GM19043 (cell line): ENCODE measurements around the gene ETS1.

ENCODE experiments used
- ATAC-seq: cut with Tn5 transposase; IDR thresholded peaks from one replicate; pipeline ENCODE4 v1.9.1; 2021; ENCODE audit warnings: low read depth; ENCODE audit not compliant: unreplicated experiment

Gene ETS1

DNA sequence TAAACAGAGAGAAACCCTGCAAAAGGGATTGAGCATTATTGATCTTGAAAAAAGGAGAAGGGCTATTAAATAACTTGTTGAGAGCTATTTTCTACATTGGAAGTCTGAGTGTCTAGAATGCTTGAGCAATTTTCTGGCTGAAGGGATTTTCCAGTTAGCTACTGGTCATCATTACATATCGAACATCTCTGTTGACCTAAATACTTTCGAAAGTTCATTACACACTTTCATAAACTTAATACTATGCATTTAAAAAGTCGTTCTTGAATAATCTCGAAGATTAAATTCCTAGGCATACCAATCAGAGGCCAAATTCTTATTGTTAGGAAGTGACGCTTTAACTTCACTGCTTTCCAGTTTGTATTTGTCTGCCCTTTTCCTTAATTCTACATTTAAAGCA, 13.7 kb downstream of the ETS1 start:
- no peak for ATAC-seq

DNA sequence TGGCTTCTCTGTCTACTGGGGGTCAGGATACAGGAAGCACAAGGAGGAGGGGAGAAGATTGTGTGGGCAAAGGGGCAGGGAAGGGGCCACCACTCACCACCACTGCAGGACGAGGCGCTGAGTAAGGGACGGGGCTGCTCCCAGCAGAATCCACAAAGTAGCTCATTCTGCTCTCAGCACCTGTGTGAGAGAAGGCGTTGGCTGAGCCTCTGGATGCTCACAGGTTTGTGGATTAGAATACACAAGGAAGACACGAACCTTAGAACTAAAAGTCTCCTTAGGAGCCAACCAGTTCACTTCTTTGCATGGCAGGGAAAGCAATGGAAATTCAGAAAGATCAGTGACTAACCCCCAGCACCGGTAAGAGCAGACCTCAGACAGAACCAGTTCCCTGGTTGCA, 14.4 kb downstream of the ETS1 start:
- no peak for ATAC-seq

DNA sequence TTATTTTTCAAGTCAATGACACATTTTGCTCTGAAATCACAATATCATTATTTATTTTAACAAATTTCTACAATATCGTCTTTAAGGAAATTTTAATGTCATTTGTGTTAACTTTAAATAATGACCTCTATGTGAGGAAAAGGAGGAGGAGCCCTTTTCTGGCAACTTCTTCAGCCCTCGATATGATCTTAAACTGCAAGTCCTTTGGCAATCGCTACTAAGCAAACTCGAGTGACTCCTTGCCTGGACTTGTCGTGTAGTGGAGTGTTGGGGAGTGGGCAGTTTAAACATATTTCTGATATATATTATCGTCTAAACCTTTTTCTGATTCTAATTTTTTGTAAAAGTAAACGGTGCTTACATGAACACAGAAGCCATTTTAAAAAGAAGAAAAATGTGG, 16.7 kb downstream of the ETS1 start:
- no peak for ATAC-seq

DNA sequence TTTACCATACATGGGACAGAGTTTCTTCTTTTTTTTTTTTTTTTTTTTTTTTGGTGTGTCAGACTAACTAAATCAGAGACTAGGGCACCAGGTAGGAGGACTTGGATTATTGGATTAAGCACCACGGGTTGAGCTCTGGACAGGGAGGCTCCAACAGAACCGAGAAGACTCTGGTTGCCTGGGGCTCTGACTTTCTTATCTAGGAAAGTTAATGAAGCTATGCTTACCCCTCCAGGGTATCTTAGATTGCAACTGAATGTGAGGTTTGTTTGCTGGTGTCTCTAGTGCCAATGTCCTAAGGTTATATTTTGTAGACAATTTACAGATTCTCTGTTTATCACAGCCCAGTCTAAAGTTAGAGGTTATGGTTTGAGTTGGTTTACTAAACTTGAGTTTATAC, 18.1 kb downstream of the ETS1 start:
- no peak for ATAC-seq

DNA sequence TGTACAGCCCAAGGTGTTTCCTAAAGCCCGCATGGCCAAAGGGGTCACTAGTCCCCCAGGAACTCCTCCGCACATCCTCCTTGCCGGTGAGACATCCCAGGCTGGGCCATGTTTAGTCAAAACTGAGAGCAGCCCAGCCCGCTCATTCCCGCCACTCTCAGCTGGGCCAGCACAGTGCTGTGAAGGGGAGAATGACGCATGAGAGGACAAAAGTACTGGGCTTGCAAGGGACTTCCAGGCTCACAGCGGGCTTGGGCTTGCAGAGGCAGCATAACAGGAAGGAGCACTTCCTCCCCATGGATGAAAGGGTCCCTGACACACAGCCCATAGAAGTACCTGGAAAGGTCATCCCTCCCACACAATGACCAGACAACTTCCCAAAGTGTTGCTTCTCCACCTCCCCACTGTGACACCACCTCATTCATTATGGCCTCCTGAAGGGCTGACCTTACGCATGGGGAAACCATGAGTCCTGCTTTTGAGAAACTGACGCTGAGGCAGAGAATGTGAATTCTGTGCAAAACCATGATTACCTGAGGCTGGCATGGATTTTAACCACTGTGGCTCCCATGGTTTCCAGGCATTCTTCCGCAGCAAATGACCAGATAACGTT, 19.1 kb downstream of the ETS1 start:
- ATAC-seq, result no peak

DNA sequence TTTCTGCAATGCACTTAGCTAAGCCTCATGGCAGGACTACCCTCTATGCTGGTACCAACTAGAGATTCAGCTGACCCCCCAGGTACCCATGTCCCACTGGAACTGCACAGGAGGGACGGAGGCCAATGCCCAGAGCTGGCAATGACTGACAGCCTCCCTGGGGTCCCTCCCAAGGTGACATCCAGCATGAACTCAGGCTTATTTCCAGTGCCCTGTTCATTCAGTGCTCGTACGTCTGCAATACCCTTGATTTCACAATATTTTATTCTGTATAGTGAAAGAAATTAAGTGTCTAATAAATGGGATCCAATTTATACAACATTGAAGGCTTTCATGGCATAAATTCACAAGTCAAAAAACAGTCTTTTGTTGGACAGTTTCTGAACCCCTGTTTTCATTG, 20.2 kb downstream of the ETS1 start:
- no peak for ATAC-seq

DNA sequence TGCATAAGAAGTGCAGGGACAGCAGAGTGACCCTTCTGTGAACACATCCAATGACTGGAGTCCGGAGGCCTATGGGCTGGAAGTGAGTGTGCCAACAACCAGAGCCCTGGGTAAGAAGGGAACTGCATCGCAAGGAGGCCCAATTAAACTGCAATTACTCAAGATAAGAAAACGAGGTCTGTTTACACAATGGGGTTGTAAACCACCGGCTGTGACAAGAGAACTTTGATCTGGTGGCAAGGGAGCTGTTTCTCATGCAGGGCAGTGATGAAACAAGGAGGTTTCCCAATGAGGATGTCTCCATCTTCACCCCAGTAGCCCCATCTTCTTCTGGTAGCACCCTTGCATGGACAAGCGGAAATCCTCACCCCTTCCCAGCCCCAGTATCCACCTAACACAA, 21.5 kb downstream of the ETS1 start:
- no peak for ATAC-seq

DNA sequence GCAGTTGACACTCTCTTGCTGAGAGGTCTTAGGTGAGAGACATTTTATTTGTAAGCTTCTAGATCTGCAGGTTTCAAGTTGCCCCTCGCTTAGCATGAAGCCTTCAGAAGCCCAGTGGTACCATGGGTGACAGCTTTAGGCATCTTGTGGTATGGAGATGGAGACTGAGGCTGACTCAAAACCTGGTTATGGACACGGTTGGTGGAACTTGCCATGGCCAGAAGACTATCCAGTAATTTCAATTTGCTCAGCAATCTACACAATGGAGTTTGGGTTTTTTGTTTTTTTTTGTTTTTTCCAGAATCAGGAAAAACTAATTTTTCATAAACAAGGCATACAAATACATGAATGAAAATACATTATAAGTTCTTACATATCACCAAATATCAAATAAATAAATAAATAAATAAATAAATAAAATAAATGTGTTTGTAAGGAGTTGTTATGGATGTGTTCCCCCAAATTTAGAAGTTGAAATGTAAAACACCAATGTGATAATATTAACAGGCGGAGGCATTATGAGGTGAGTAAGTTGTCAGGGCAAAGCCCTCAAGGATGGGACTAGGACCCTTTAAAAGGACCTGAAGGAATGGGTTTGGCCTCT, 22.6 kb downstream of the ETS1 start:
- ATAC-seq, result no peak

DNA sequence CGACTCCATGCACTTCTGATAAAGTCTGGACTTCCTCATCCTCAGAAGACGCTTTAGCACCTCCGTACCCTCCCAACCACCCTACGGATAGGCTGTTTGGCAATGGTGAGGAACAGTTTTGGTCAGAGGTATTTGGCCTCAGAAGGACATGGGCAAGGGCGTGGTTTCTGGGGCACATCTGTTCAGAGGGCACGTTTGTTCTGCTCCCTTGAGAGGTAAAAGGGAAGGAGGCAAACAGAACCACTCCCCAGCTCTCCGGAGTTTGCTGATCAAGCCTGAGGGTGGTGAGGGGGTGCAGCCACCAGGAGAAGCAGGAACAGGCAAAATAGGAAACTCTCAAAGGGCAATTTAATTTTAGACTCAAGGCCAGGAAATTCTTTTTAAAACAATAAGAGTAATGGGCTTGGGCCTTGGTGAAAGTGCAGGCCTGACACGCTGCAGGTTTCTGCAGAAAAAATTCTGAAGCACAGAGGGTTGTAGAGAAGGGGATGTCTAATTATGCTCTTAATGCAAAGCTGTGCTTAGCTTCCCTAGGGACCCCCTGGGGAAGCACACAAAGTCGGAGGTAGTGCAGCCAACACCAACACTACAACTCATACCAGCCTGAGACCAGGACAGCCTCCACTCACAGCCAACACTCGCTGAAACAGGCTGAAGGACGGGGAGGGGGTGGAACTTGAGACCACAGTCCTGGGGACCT, 23.3 kb downstream of the ETS1 start:
- no peak for ATAC-seq

DNA sequence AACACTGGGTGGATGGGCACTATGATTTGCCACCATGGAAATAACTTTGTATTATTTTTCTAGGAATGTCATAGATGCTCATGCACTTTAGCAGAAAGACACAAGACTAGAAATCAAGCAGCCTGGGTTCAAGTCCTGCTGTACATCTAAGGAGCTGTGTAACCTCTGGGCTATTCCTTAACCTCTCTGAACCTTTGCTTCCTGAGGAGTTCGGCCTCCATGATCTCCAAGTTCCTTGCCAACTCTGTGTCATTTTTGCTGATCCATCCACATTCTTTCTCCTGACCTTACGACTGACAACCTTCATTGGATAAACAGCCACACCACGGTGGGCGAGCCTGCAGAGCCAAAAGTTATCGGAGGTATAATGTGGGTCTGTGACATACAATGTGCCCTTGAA, 24.1 kb downstream of the ETS1 start:
- ATAC-seq, result no peak

DNA sequence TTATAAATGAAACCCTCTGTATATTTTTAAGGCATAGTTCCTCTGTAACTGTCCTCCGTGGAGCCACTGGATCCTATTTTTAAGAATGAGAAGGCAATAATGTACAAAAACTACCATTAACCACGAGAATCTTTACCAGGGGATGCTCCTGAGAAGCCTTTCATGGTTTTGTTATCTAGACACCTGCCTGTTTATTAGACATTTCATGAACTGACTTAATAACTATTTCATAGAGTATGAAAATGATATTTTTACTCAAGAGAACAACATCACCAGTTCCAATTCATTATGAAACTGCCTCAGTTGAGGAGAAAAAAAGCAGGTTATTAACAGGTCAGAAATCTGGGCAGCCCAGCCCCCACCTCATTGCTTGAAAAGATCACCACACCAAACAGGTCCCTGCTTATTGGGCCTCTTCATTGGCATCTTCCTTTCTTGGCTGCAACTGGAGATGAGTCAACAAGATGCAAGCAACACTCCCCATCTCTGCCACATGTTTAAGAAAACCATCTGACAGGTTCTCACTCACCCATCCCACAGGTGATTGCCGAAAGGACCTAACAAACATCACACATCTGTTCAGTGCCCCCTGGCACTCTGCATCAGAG, 27.8 kb downstream of the ETS1 start:
- no peak for ATAC-seq

DNA sequence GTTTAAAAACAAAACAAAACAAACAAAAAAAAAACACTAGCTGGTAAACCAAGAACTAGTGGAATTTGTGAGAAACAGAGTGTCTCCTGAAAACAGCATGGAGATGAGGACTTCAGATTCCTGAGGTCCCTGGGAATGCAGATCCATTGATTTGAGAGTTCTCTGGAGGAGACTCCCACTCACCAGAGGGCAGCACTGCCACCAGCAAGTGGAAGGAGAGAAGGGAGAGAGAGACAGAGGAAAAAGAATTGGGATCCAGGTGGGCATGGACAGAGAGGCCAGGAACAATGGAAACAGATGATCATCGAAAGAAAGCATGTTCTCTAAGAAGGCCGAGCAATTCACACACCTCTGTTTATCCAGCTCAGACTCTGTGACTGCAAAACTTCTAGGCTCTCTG, 31.8 kb downstream of the ETS1 start:
- no peak for ATAC-seq

DNA sequence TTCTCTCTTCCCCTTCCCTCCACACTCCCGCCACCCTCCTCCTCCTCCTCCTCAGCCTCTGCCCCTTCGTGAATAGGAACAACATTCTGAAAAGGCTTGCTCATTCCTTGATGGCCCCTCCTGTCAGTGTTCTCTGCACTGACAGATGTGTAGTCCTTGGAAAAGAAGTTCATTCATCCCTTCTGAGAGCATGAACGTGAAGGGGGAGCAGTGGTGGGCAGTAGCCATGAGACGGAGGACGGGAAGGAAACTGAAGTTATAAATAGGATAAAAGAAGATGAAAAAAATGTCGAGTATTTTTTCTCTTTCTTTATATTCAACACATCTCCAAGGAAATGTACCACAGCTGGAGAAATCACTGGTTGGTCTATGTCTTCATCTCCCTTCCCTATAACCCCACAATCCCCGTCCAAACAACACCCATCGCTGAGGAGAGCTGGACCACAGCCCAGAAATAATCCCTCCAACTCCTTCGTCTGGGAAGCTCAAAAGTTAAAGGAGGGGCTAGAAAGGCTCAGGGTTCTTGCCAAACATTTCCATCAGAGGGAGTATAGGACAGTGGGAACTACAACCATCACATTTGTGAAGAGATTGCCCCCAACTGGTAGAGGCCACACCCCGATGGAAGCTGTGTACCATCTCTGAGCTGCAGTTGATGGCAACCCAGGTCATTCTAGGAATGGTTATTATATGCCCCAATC, 33.5 kb downstream of the ETS1 start:
- ATAC-seq, result no peak

DNA sequence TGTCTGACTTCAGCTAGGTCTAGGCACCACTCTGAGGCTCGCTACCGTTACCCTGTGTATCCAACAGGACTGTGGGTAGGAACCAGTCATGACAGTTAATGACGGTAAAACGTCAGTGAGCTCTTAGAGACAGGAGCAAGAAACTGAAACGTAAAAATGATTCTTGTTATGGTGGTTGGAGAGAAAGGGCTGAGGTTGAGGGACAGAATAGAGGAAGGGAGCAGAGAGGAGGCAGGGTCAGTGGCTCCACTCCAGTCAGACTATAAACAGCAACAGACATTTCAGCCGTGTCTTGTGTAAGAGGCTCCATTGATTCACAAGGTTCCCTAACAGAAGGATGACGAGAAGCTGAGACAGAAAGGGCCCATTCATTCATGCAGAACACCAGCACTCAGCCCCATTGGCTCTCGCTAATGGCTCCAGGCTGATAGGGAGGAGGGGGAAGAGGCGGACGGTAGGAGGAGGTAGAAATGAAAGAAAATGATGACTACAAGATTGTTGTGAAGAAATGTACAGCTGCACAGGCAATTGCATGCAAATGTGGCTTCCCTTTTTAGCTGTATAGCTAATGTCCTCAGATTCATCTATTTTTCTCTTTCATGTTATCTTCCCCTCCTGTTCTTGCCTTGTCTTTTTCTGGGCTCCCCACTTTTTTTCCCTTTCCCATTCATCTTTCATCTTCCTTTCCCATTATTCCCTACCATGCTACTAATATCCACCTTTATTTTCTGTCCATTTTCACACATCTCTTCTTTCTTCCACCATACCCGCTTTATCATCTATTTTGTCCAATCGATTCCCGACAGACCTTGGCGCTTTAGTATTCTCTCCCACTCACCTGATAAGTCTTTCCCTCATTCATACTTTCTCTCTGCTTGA, 34.3 kb downstream of the ETS1 start:
- peak; percentile 48 for ATAC-seq

DNA sequence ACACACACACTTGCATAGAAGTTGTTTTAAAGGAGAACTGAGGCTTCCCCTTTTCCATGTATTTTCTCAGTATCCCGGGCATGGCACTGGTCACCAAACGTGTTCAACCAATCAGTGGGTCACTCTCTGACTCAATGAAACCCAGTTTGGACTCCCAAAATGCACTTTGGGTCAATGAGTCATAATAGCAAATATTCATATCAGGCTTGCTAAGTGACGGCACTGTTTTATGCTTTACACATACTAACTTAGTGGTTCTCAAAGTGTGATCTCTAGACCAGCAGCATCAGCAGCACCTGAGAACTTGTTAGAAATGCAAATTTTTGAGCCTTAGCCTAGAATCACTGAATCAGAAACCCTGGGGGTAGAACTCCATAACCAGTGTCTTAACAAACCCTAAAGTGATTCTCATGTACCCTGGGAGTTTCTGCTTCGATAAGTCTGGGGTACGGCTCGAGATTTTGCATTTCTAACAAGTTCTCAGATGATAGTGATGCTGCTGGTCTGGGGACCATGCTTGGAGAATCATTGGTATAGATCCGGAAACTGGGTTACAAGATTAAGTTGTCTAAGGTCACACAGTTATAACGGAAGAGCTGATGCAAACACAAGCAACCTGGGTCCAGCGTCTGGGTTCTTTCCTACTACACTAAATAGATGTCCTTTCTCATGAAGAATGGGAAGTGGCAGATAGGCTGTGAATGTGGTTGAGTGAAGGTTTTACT, 35.6 kb downstream of the ETS1 start:
- peak; percentile 50 for ATAC-seq

DNA sequence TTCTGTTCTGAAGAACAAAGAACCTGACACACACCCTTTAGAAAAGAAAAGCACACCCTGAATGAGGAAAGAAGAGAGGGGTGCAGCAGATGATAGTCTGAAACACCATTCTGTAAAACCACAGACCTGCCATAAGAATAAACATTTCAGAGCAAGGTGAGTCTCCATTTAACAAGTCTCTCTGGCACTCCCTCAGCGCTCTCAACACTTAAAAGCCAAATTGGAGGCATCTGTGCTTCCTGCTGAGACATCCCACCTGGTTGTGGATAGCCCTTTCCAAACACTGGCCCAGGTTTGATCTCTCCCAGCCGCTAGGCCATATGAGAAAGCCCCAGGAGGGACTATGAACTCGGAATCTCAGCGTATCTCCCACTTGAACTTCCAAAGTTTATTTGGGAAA, 36.3 kb downstream of the ETS1 start:
- no peak for ATAC-seq

DNA sequence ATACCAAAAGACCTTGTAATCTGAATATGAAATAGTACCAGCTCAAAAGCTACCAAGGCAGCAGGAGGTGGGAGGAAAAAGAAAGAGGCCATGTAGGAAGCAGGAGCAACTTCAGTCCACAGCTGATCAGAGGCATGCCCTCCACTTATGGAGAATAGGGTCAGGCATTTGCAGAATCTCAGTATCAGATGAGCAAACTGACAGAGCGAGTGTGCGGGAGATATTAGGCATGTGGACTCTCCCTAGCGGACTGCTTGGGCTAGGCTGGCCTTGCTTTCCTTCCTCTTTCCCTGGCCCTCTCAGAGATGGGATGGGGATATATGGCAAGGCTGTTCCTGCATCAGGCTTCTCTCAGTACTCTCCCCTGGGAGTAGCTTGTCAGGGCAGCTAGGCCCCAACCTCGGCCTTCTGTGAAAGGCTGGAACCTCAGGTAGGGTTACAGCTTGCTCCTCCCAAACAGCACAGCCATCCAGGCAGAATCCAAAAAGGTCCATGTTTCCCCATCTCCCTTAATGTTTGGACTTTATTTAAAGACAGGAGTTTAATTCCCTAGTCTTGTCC, 37.0 kb downstream of the ETS1 start:
- ATAC-seq, result no peak

DNA sequence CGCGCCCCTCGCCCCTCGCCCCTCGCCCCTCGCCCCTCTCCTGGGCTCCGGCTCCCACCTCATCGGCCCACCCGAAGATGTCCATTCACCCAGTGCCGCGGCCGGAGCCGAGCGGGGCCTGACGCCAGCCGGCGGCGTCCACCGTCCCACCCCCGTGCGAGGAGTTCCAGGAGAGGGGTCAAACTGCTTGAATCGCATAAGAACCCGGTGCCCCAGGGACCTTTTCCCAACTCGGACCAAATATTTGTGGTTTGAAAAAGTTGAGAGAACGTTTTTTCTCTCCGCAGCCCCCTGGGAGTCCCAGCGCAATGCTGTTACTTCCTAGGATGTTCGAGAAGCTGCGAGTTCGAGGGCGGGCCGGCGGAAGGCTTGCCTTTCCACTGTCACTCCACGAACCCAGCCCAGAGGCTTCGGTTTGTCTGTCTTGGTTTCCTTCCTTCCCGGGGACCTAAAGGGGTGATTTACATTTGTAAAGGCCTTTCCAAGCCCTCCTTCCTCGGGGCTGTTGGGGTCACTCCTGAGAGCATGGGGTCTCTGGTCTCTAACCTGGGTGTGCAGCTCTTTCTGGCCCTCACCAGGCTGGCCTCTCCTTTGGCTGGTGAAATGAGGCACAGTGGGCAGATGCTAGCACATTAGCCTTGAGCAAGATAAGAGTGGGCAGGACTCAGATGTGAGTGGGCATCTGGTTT, 38.0 kb downstream of the ETS1 start:
- no peak for ATAC-seq
